ENCODE results near the gene TMEM168. TPM values are rescaled to one million over a fixed set of nuclear protein-coding genes. Genes with fewer than 3 reads are reported as not detected.

TMEM168 gene
- total RNA-seq, 2 donors from 2014 or later: 14.9 to 16.5 TPM

DNA sequence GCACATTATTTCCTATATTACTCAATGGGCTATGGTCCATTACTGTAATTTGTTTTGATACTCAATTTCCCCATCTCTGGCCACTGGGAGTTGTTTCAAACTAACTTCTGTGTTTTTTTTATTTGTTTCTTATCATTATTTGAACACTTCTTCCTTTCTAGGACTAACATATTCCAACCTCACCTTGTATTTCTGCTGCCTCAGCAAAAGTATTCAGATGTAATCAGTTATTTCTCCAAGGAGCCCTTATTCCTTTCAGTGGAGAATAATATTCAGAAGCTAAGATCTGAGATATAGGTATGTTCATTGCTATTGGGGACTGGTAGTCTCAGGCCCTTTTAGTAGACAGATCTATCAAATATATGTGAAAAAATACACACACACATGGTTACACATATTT is 36.9 kb downstream of the TMEM168 start:
- DNase-seq: no peak
- H3K9me3 ChIP-seq (ENCODE audit: control insufficient read depth, low read length): no peaks in the 10 kb centered on the region
- H3K27me3 ChIP-seq (ENCODE audit: control insufficient read depth, insufficient read depth, low read length, poor library complexity, severe bottlenecking): no peaks in the 10 kb centered on the region
- no peak overlapping the region for H3K9ac ChIP-seq (ENCODE audit: extremely low read depth, low read length, poor library complexity, severe bottlenecking)
- H3K4me3 ChIP-seq (ENCODE audit: low read length): no peak overlapping the region
- Mint-ChIP-seq H3K36me3 (ENCODE audit: low read depth) (no peaks in the 10 kb centered on the region), H3K27ac (no peak overlapping the region), H3K4me1 (peaks cover 15% of the 10 kb centered on the region), H3K4me3 (no peak overlapping the region), H3K27me3 (ENCODE audit: insufficient read depth) (no peaks in the 10 kb centered on the region), H3K9me3 (no peaks in the 10 kb centered on the region)
- no peaks in the 10 kb centered on the region for H3K4me1 ChIP-seq (ENCODE audit: control insufficient read depth, insufficient read depth, low read length)
- TF ChIP-seq, protein P1, sequence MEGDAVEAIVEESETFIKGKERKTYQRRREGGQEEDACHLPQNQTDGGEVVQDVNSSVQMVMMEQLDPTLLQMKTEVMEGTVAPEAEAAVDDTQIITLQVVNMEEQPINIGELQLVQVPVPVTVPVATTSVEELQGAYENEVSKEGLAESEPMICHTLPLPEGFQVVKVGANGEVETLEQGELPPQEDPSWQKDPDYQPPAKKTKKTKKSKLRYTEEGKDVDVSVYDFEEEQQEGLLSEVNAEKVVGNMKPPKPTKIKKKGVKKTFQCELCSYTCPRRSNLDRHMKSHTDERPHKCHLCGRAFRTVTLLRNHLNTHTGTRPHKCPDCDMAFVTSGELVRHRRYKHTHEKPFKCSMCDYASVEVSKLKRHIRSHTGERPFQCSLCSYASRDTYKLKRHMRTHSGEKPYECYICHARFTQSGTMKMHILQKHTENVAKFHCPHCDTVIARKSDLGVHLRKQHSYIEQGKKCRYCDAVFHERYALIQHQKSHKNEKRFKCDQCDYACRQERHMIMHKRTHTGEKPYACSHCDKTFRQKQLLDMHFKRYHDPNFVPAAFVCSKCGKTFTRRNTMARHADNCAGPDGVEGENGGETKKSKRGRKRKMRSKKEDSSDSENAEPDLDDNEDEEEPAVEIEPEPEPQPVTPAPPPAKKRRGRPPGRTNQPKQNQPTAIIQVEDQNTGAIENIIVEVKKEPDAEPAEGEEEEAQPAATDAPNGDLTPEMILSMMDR (conservative IDR thresholded peaks at IDR 0.05): no peak
- no peak overlapping the region for H3K27ac ChIP-seq (ENCODE audit: low read depth, low read length)
- no peaks in the 10 kb centered on the region for H3K36me3 ChIP-seq (ENCODE audit: control insufficient read depth, insufficient read depth, low read length)

DNA sequence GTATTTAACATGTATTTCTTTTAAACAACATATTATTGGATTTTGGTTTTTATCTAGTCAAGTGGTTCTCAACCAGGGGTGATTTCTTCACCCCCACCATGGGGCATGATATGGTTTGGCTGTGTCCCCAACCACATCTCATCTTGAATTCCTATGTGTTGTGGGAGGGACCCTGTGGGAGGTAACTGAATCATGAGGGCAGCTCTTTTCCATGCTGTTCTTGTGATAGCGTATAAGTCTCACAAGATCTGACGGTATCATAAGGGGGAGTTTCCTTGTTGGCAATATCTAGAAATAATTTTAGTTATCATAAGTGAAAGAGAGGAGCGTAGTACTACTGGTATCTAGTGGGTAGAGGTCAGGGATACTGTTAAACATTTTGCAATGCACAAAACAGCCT is 37.6 kb downstream of the TMEM168 start:
- Mint-ChIP-seq H3K27ac (no peak overlapping the region), H3K4me1 (peaks cover 15% of the 10 kb centered on the region), H3K36me3 (ENCODE audit: low read depth) (no peaks in the 10 kb centered on the region), H3K9me3 (peaks cover 1% of the 10 kb centered on the region), H3K4me3 (no peak overlapping the region), H3K27me3 (ENCODE audit: insufficient read depth) (no peaks in the 10 kb centered on the region)
- TF ChIP-seq, protein P1 (conservative IDR thresholded peaks at IDR 0.05): no peak
- Histone ChIP-seq H3K4me1 (ENCODE audit: control insufficient read depth, insufficient read depth, low read length) (no peaks in the 10 kb centered on the region), H3K9me3 (ENCODE audit: control insufficient read depth, low read length) (no peaks in the 10 kb centered on the region), H3K9ac (ENCODE audit: extremely low read depth, low read length, poor library complexity, severe bottlenecking) (no peak overlapping the region), H3K36me3 (ENCODE audit: control insufficient read depth, insufficient read depth, low read length) (no peaks in the 10 kb centered on the region), H3K27ac (ENCODE audit: low read depth, low read length) (no peak overlapping the region), H3K4me3 (ENCODE audit: low read length) (no peak overlapping the region), H3K27me3 (ENCODE audit: control insufficient read depth, insufficient read depth, low read length, poor library complexity, severe bottlenecking) (no peaks in the 10 kb centered on the region)
- no peak for DNase-seq
- 94% methylated on average over 3 of the region's 3 CpGs; no CpG with 5 or more reads in 1 of the 2 experiments for WGBS, 2 experiments (ENCODE audit: insufficient coverage in 1 of 2, insufficient read length in 1 of 2)

DNA sequence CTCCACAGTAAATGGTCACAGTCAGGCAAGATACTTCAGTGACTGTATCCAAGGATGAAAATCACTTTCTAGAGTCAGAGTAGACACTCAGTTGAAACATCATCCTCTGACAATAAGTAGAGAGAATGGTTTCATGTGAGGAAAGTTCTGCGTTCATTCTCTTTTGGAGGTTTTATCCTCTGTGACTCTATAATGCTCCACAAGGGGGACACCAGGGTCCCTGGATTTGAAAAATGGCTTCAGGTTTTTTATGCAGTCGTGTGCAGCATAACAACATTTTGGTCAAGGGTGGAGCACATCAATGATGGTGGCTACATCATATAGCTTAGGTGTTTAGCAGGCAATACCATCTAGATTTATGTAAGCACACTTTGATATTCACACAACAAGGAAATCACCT is 40.4 kb downstream of the TMEM168 start:
- no peaks in the 10 kb centered on the region for H3K36me3 Mint-ChIP-seq (ENCODE audit: low read depth)
- WGBS, 2 experiments (ENCODE audit: insufficient coverage in 1 of 2, insufficient read length in 1 of 2): 64 to 86% methylated on average over 2 of the region's 2 CpGs

More for the DNA sequence above, 40.4 kb downstream of the TMEM168 start:
- no peaks in the 10 kb centered on the region for H3K36me3 ChIP-seq (ENCODE audit: control insufficient read depth, insufficient read depth, low read length)
- H3K9me3 ChIP-seq (ENCODE audit: control insufficient read depth, low read length): no peaks in the 10 kb centered on the region
- no peak for DNase-seq
- Mint-ChIP-seq H3K4me1 (peaks cover 9% of the 10 kb centered on the region), H3K27ac (no peak overlapping the region), H3K4me3 (no peak overlapping the region), H3K27me3 (ENCODE audit: insufficient read depth) (no peaks in the 10 kb centered on the region), H3K9me3 (peaks cover 1% of the 10 kb centered on the region)
- H3K4me1 ChIP-seq (ENCODE audit: control insufficient read depth, insufficient read depth, low read length): no peaks in the 10 kb centered on the region
- TF ChIP-seq, protein P1 (conservative IDR thresholded peaks at IDR 0.05): peak; percentile 64
- no peaks in the 10 kb centered on the region for H3K27me3 ChIP-seq (ENCODE audit: control insufficient read depth, insufficient read depth, low read length, poor library complexity, severe bottlenecking)
- no peak overlapping the region for H3K4me3 ChIP-seq (ENCODE audit: low read length)
- H3K27ac ChIP-seq (ENCODE audit: low read depth, low read length): no peak overlapping the region
- no peak overlapping the region for H3K9ac ChIP-seq (ENCODE audit: extremely low read depth, low read length, poor library complexity, severe bottlenecking)
